ENCODE data around the gene DNAJB9.

DNA sequence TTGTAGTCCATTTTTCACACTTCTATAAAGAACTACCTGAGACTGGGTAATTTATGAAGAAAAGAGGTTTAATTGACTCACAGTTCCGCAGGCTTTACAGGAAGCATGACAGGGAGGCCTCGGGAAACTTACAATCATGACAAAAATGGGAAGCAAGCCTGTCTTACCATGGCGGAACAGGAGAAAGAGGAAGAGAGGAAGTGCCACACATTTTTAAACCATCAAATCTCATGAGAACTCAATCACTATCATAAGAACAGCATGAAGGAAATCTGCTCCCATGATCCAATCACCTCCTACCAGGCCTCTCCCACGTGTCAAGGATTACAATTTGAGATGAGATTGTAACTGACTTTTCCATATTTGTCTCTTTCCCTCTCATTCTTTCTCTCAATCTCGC lies 34.4 kb upstream of the DNAJB9 start:
- TF ChIP-seq, protein P1, sequence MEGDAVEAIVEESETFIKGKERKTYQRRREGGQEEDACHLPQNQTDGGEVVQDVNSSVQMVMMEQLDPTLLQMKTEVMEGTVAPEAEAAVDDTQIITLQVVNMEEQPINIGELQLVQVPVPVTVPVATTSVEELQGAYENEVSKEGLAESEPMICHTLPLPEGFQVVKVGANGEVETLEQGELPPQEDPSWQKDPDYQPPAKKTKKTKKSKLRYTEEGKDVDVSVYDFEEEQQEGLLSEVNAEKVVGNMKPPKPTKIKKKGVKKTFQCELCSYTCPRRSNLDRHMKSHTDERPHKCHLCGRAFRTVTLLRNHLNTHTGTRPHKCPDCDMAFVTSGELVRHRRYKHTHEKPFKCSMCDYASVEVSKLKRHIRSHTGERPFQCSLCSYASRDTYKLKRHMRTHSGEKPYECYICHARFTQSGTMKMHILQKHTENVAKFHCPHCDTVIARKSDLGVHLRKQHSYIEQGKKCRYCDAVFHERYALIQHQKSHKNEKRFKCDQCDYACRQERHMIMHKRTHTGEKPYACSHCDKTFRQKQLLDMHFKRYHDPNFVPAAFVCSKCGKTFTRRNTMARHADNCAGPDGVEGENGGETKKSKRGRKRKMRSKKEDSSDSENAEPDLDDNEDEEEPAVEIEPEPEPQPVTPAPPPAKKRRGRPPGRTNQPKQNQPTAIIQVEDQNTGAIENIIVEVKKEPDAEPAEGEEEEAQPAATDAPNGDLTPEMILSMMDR (IDR thresholded peaks at IDR 0.05; ENCODE audit: borderline replicate concordance, extremely low read depth, low read length, poor library complexity, severe bottlenecking), result no peak
- TF ChIP-seq EZH2 (IDR thresholded peaks at IDR 0.05; ENCODE audit: borderline replicate concordance, low read depth, low read length, severe bottlenecking), result no peak
